Subcutaneous abdominal adipose tissue (tissue), 5 donors: ENCODE results near the gene SERPINA5.
A peak's percentile ranks its signal among the peaks of the same experiment; 100 is the strongest.

Experiments
- H3K27ac ChIP-seq: one replicate; pipeline ENCODE4 v1.7.0; 2013; ENCODE audit warnings: low read depth, mild to moderate bottlenecking, inconsistent platforms, low read length, moderate library complexity
- H3K27me3 ChIP-seq, 5 donors: one replicate each; pipeline ENCODE4 v1.7.0; 2013; ENCODE audit warnings: low read length in 5 of 5, inconsistent platforms in 1 of 5; ENCODE audit not compliant: control insufficient read depth in 5 of 5, insufficient read depth in 4 of 5
- H3K36me3 ChIP-seq, 5 donors: one replicate each; pipeline ENCODE4 v1.7.0; 2013; ENCODE audit warnings: low read length in 5 of 5; ENCODE audit not compliant: control insufficient read depth in 5 of 5, insufficient read depth in 5 of 5
- H3K4me1 ChIP-seq, 5 donors: one replicate each; pipeline ENCODE4 v1.7.0; 2013; ENCODE audit warnings: low read length in 5 of 5, mild to moderate bottlenecking in 3 of 5, moderate library complexity in 1 of 5; ENCODE audit not compliant: control insufficient read depth in 5 of 5, insufficient read depth in 5 of 5
- H3K4me3 ChIP-seq, 5 donors: one replicate each; pipeline ENCODE4 v1.7.0; 2013; ENCODE audit warnings: low read length in 5 of 5, low read depth in 1 of 5
- H3K9ac ChIP-seq, 5 donors: one replicate each; pipeline ENCODE4 v1.7.0; 2013; ENCODE audit warnings: low read length in 5 of 5, mild to moderate bottlenecking in 4 of 5, moderate library complexity in 3 of 5
- H3K9me3 ChIP-seq, 5 donors: one replicate each; pipeline ENCODE4 v1.7.0; 2013; ENCODE audit warnings: low read length in 5 of 5; ENCODE audit not compliant: control insufficient read depth in 5 of 5
- donor health status: healthy.
- donor health status: healthy.
- donor health status: healthy.
- donor health status: healthy.
- donor health status: healthy.

The SERPINA5 gene

GRCh38 chr14:94612174-94612573 lies 30.9 kb downstream of the SERPINA5 start, which contains the start of gene SERPINA3:
SERPINA3 (plus strand) TSS chr14:94612391; CDS start chr14:94614442, 2,051 bp downstream.
- H3K9me3 ChIP-seq = peaks cover 0 to 11% (median 7%) of the 10 kb centered on the region in 5 donors
- no peak within 1 kb of the TSS for H3K4me3 ChIP-seq
- peak within 1 kb of the TSS in 1 of 5 donors; percentile 14 for H3K9ac ChIP-seq
- H3K4me1 ChIP-seq = peaks cover 0 to 6% (median 3%) of the 10 kb centered on the region in 5 donors
- H3K36me3 ChIP-seq = no peaks in the 10 kb centered on the region
- H3K27ac ChIP-seq = no peak within 1 kb of the TSS
- peaks cover 0 to 2% (median 0%) of the 10 kb centered on the region in 5 donors for H3K27me3 ChIP-seq

GRCh38 chr14:94612580-94613554 lies 31.6 kb downstream of the SERPINA5 start:
- no peaks in the 10 kb centered on the region for H3K27me3 ChIP-seq
- H3K4me1 ChIP-seq = peaks cover 0 to 6% (median 3%) of the 10 kb centered on the region in 5 donors
- no peaks in the 10 kb centered on the region for H3K36me3 ChIP-seq
- H3K4me3 ChIP-seq = no peak overlapping the region
- no peak overlapping the region for H3K27ac ChIP-seq
- peaks cover 0 to 18% (median 14%) of the 10 kb centered on the region in 5 donors for H3K9me3 ChIP-seq
- H3K9ac ChIP-seq = peak overlapping the region in 1 of 5 donors; percentile 14

- H3K4me3 ChIP-seq = no peak overlapping the region
- no peak overlapping the region for H3K9ac ChIP-seq
- H3K36me3 ChIP-seq = no peaks in the 10 kb centered on the region
- no peaks in the 10 kb centered on the region for H3K27me3 ChIP-seq
- peaks cover 0 to 29% (median 25%) of the 10 kb centered on the region in 5 donors for H3K9me3 ChIP-seq
- H3K27ac ChIP-seq = no peak overlapping the region
- peaks cover 0 to 6% (median 3%) of the 10 kb centered on the region in 5 donors for H3K4me1 ChIP-seq
These were observed 32.8 kb downstream of the SERPINA5 start for GRCh38 chr14:94613720-94614644.

- H3K9me3 ChIP-seq = peaks cover 0 to 35% (median 33%) of the 10 kb centered on the region in 5 donors
These were observed 33.6 kb downstream of the SERPINA5 start for GRCh38 chr14:94614802-94615201.

GRCh38 chr14:94615254-94615653 lies 34.0 kb downstream of the SERPINA5 start:
- H3K4me3 ChIP-seq = no peak overlapping the region
- no peaks in the 10 kb centered on the region for H3K27me3 ChIP-seq
- no peak overlapping the region for H3K9ac ChIP-seq

More at GRCh38 chr14:94614802-94615201, 33.6 kb downstream of the SERPINA5 start:
- Histone ChIP-seq H3K36me3 (no peaks in the 10 kb centered on the region), H3K27ac (no peak overlapping the region), H3K9ac (no peak overlapping the region), H3K27me3 (no peaks in the 10 kb centered on the region), H3K4me3 (no peak overlapping the region), H3K4me1 (peaks cover 0 to 6% (median 3%) of the 10 kb centered on the region in 5 donors)

GRCh38 chr14:94615823-94616570 lies 34.8 kb downstream of the SERPINA5 start:
- no peak overlapping the region for H3K27ac ChIP-seq
- H3K9ac ChIP-seq = no peak overlapping the region
- no peaks in the 10 kb centered on the region for H3K36me3 ChIP-seq
- no peaks in the 10 kb centered on the region for H3K27me3 ChIP-seq
- H3K4me3 ChIP-seq = no peak overlapping the region
- peaks cover 0 to 6% (median 3%) of the 10 kb centered on the region in 5 donors for H3K4me1 ChIP-seq
- H3K9me3 ChIP-seq = peaks cover 0 to 43% (median 36%) of the 10 kb centered on the region in 5 donors

More at GRCh38 chr14:94615254-94615653, 34.0 kb downstream of the SERPINA5 start:
- Histone ChIP-seq H3K4me1 (peaks cover 0 to 6% (median 3%) of the 10 kb centered on the region in 5 donors), H3K36me3 (no peaks in the 10 kb centered on the region), H3K27ac (no peak overlapping the region), H3K9me3 (peaks cover 0 to 38% (median 35%) of the 10 kb centered on the region in 5 donors)

- H3K9ac ChIP-seq = no peak overlapping the region
These were observed 36.2 kb downstream of the SERPINA5 start for GRCh38 chr14:94617366-94617941.

GRCh38 chr14:94617988-94618822 lies 37.0 kb downstream of the SERPINA5 start:
- Histone ChIP-seq H3K27me3 (peaks cover 0 to 2% (median 0%) of the 10 kb centered on the region in 5 donors), H3K9me3 (peaks cover 0 to 43% (median 36%) of the 10 kb centered on the region in 5 donors), H3K27ac (no peak overlapping the region), H3K9ac (no peak overlapping the region), H3K4me1 (no peaks in the 10 kb centered on the region), H3K36me3 (no peaks in the 10 kb centered on the region), H3K4me3 (peak overlapping the region in 2 of 5 donors; percentile 8 to 25)

More at GRCh38 chr14:94617366-94617941, 36.2 kb downstream of the SERPINA5 start:
- Histone ChIP-seq H3K4me1 (peaks cover 0 to 6% (median 1%) of the 10 kb centered on the region in 5 donors), H3K4me3 (no peak overlapping the region), H3K27me3 (no peaks in the 10 kb centered on the region), H3K27ac (no peak overlapping the region), H3K36me3 (no peaks in the 10 kb centered on the region), H3K9me3 (peaks cover 0 to 43% (median 36%) of the 10 kb centered on the region in 5 donors)
